ENCODE results near the gene SLC19A1.
A peak's percentile ranks its signal among the peaks of the same experiment; 100 is the strongest.

SLC19A1 gene

GRCh38 chr21:45458281-45459170 lies 83.7 kb downstream of the SLC19A1 start:
- TF ChIP-seq, protein P1, sequence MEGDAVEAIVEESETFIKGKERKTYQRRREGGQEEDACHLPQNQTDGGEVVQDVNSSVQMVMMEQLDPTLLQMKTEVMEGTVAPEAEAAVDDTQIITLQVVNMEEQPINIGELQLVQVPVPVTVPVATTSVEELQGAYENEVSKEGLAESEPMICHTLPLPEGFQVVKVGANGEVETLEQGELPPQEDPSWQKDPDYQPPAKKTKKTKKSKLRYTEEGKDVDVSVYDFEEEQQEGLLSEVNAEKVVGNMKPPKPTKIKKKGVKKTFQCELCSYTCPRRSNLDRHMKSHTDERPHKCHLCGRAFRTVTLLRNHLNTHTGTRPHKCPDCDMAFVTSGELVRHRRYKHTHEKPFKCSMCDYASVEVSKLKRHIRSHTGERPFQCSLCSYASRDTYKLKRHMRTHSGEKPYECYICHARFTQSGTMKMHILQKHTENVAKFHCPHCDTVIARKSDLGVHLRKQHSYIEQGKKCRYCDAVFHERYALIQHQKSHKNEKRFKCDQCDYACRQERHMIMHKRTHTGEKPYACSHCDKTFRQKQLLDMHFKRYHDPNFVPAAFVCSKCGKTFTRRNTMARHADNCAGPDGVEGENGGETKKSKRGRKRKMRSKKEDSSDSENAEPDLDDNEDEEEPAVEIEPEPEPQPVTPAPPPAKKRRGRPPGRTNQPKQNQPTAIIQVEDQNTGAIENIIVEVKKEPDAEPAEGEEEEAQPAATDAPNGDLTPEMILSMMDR (IDR thresholded peaks at IDR 0.05; ENCODE audit: low read depth, low read length), result no peak
- no peak overlapping the region for H3K4me3 ChIP-seq (replicated peaks in 1 of 2; ENCODE audit: low read depth in 2 of 2, low read length in 2 of 2)
- no peak for DNase-seq (ENCODE audit: low read depth in 2 of 2)

DNA sequence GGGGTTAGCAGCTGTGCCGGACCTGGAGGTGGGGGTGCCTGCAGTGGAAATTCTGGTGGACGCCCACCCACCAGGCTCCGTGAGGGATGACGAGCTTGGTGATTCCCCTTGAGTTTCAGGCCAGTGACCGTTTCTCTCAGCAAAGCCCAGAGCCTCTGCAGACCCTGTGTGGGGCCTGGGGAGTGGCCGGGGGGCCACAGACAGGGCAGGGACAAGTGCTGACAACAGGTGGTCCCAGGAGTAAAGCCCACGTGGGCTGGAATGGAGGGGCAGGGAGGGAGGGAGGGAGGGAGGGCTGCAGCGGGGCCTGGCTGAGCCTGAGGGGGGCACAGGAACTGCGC lies 84.4 kb downstream of the SLC19A1 start:
- no peak overlapping the region for H3K4me3 ChIP-seq (replicated peaks in 1 of 2; ENCODE audit: low read depth in 2 of 2, low read length in 2 of 2)
- no peak for DNase-seq (ENCODE audit: low read depth in 2 of 2)
- TF ChIP-seq, protein P1 (IDR thresholded peaks at IDR 0.05; ENCODE audit: low read depth, low read length), result no peak

- no peak overlapping the region for H3K4me3 ChIP-seq (replicated peaks in 1 of 2; ENCODE audit: low read depth in 2 of 2, low read length in 2 of 2)
- DNase-seq (ENCODE audit: low read depth in 2 of 2), result no peak
- TF ChIP-seq, protein P1 (IDR thresholded peaks at IDR 0.05; ENCODE audit: low read depth, low read length), result no peak
These were observed 84.9 kb downstream of the SLC19A1 start for GRCh38 chr21:45457161-45457831.

DNA sequence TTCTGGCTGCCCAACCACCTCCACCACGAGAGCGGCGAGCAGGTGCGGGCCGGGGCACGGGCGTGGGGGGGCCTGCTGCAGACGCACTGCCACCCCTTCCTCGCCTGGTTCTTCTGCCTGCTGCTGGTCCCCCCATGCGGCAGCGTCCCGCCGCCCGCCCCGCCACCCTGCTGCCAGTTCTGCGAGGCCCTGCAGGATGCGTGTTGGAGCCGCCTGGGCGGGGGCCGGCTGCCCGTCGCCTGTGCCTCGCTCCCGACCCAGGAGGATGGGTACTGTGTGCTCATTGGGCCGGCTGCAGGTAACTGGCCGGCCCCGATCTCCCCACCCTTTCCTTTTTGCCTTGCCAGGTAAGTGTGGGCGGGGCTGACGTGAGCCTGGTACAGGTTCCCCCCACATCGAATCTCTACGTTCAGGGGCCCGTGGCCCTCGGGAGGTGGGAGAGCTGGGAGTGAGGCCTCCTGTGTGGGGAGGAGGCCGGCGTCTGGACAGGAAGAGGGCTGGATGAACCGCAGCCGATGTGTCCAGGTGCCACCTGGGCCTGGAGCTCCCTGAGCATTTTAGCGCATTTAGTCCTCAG lies 85.6 kb downstream of the SLC19A1 start:
- H3K4me3 ChIP-seq (replicated peaks in 1 of 2; ENCODE audit: low read depth in 2 of 2, low read length in 2 of 2), result no peak overlapping the region
- TF ChIP-seq, protein P1 (IDR thresholded peaks at IDR 0.05; ENCODE audit: low read depth, low read length), result no peak
- DNase-seq (ENCODE audit: low read depth in 2 of 2), result no peak

- no peak for DNase-seq (ENCODE audit: low read depth in 2 of 2)
- TF ChIP-seq, protein P1 (IDR thresholded peaks at IDR 0.05; ENCODE audit: low read depth, low read length), result no peak
- H3K4me3 ChIP-seq (replicated peaks in 1 of 2; ENCODE audit: low read depth in 2 of 2, low read length in 2 of 2), result peak overlapping the region in 1 of 2 donors; percentile 32
These were observed 86.3 kb downstream of the SLC19A1 start for GRCh38 chr21:45455674-45456583.
